Urinary bladder (tissue), 4 donors: ENCODE results near the gene HGS. TPM values are rescaled to one million over a fixed set of nuclear protein-coding genes. Genes with fewer than 3 reads are reported as not detected.
A peak's percentile ranks its signal among the peaks of the same experiment; 100 is the strongest.

ENCODE experiments used
- DNase-seq: peaks from one replicate; pipeline ENCODE4 v3.0.0-alpha.2; 2015; ENCODE audit errors: extremely low spot score
- H3K27ac ChIP-seq: one replicate; pipeline ENCODE4 v1.5.1; 2013; ENCODE audit warnings: low read depth, mild to moderate bottlenecking, moderate library complexity
- H3K36me3 ChIP-seq: one replicate; pipeline ENCODE4 v1.6.1; 2013; ENCODE audit warnings: mild to moderate bottlenecking, moderate library complexity; ENCODE audit not compliant: insufficient read depth
- H3K4me1 ChIP-seq: one replicate; pipeline ENCODE4 v1.6.1; 2013; ENCODE audit warnings: mild to moderate bottlenecking, moderate library complexity; ENCODE audit not compliant: insufficient read depth
- H3K4me3 ChIP-seq: one replicate; pipeline ENCODE4 v1.5.1; 2013; ENCODE audit warnings: low read depth, low read length
- WGBS: extraction: QIAGEN DNeasy Blood & Tissue Kit; methylation state at CpG from one replicate; pipeline ENCODE4 v1.1.7; 2013; 5-methylcytosine and 5-hydroxymethylcytosine counted together
- polyA plus RNA-seq: library from polyadenylated mRNA; stranded (reverse); fragments of 200-250 nt; gene quantifications from one replicate; pipeline ENCODE4 v1.2.3, GENCODE V29; 2013
- total RNA-seq: library from RNA; depleted of rRNA; stranded (reverse); fragments of >200 nt; gene quantifications from one replicate; pipeline ENCODE4 v1.2.3, GENCODE V29; 2014
- donor health status: healthy with polysubstance abuse.
- donor health status: healthy.

Gene HGS
- total and polyA plus RNA-seq, 2 donors = 36.1 to 92.7 TPM

GRCh38 chr17:81684442-81684911, 666 bp downstream of the HGS start:
- WGBS = 3% methylated on average over 16 of the region's 16 CpGs
- no peak for DNase-seq
- peak overlapping the region; percentile 31 for H3K27ac ChIP-seq
- no peaks in the 10 kb centered on the region for H3K4me1 ChIP-seq
- peaks cover 9% of the 10 kb centered on the region for H3K36me3 ChIP-seq
- H3K4me3 ChIP-seq = peak overlapping the region; percentile 98

- 80% methylated on average over 12 of the region's 12 CpGs for WGBS
- Histone ChIP-seq H3K36me3 (peaks cover 9% of the 10 kb centered on the region), H3K4me1 (no peaks in the 10 kb centered on the region), H3K4me3 (peak overlapping the region; percentile 98), H3K27ac (no peak overlapping the region)
- DNase-seq = no peak
These were observed 1.3 kb downstream of the HGS start for GRCh38 chr17:81685108-81685507.

GRCh38 chr17:81686614-81687013, 2.8 kb downstream of the HGS start:
- no peak for DNase-seq
- peaks cover 9% of the 10 kb centered on the region for H3K36me3 ChIP-seq
- H3K4me1 ChIP-seq = no peaks in the 10 kb centered on the region
- whole genome bisulfite sequencing = 91% methylated on average over 20 of the region's 20 CpGs
- H3K4me3 ChIP-seq = no peak overlapping the region
- no peak overlapping the region for H3K27ac ChIP-seq

GRCh38 chr17:81687770-81688541, 4.1 kb downstream of the HGS start:
- H3K4me3 ChIP-seq = no peak overlapping the region
- no peak overlapping the region for H3K27ac ChIP-seq
- no peaks in the 10 kb centered on the region for H3K4me1 ChIP-seq
- WGBS = 92% methylated on average over 41 of the region's 41 CpGs
- no peak for DNase-seq
- peaks cover 10% of the 10 kb centered on the region for H3K36me3 ChIP-seq

- no peaks in the 10 kb centered on the region for H3K4me1 ChIP-seq
- peaks cover 10% of the 10 kb centered on the region for H3K36me3 ChIP-seq
- 89% methylated on average over 14 of the region's 14 CpGs for WGBS
- no peak overlapping the region for H3K4me3 ChIP-seq
- no peak overlapping the region for H3K27ac ChIP-seq
- DNase-seq = no peak
These were observed 4.8 kb downstream of the HGS start for GRCh38 chr17:81688616-81689015.

- 93% methylated on average over 18 of the region's 18 CpGs for WGBS
- DNase-seq = no peak
- H3K36me3 ChIP-seq = peaks cover 13% of the 10 kb centered on the region
- no peaks in the 10 kb centered on the region for H3K4me1 ChIP-seq
- H3K27ac ChIP-seq = no peak overlapping the region
- H3K4me3 ChIP-seq = no peak overlapping the region
These were observed 6.3 kb downstream of the HGS start for GRCh38 chr17:81690066-81690465.

GRCh38 chr17:81690549-81690948, 6.7 kb downstream of the HGS start:
- no peak overlapping the region for H3K4me3 ChIP-seq
- no peak for DNase-seq
- H3K36me3 ChIP-seq = peaks cover 13% of the 10 kb centered on the region
- H3K4me1 ChIP-seq = no peaks in the 10 kb centered on the region
- H3K27ac ChIP-seq = no peak overlapping the region
- 90% methylated on average over 17 of the region's 17 CpGs for WGBS

GRCh38 chr17:81691196-81691595, 7.4 kb downstream of the HGS start:
- DNase-seq = no peak
- Histone ChIP-seq H3K4me3 (no peak overlapping the region), H3K4me1 (no peaks in the 10 kb centered on the region), H3K36me3 (peaks cover 18% of the 10 kb centered on the region), H3K27ac (no peak overlapping the region)
- WGBS = 91% methylated on average over 18 of the region's 18 CpGs

- no peaks in the 10 kb centered on the region for H3K4me1 ChIP-seq
- H3K27ac ChIP-seq = no peak overlapping the region
- 97% methylated on average over 20 of the region's 20 CpGs for WGBS
- no peak for DNase-seq
- H3K36me3 ChIP-seq = peaks cover 19% of the 10 kb centered on the region
- H3K4me3 ChIP-seq = no peak overlapping the region
These were observed 7.8 kb downstream of the HGS start for GRCh38 chr17:81691608-81692007.

GRCh38 chr17:81693509-81694210, 9.8 kb downstream of the HGS start:
- Histone ChIP-seq H3K4me3 (no peak overlapping the region), H3K4me1 (no peaks in the 10 kb centered on the region), H3K27ac (no peak overlapping the region), H3K36me3 (peaks cover 15% of the 10 kb centered on the region)
- no peak for DNase-seq
- 87% methylated on average over 35 of the region's 35 CpGs for WGBS

- DNase-seq = no peak
- Histone ChIP-seq H3K27ac (no peak overlapping the region), H3K36me3 (peaks cover 15% of the 10 kb centered on the region), H3K4me1 (no peaks in the 10 kb centered on the region), H3K4me3 (no peak overlapping the region)
- WGBS = 94% methylated on average over 19 of the region's 19 CpGs
These were observed 11.0 kb downstream of the HGS start for GRCh38 chr17:81694810-81695209.

GRCh38 chr17:81695211-81695610, 11.4 kb downstream of the HGS start:
- Histone ChIP-seq H3K36me3 (peaks cover 15% of the 10 kb centered on the region), H3K4me1 (no peaks in the 10 kb centered on the region), H3K4me3 (no peak overlapping the region), H3K27ac (no peak overlapping the region)
- no peak for DNase-seq
- 90% methylated on average over 6 of the region's 6 CpGs for WGBS

GRCh38 chr17:81695801-81696200, 12.0 kb downstream of the HGS start:
- Histone ChIP-seq H3K4me3 (no peak overlapping the region), H3K36me3 (peaks cover 17% of the 10 kb centered on the region), H3K27ac (no peak overlapping the region), H3K4me1 (no peaks in the 10 kb centered on the region)
- no peak for DNase-seq
- WGBS = 93% methylated on average over 22 of the region's 22 CpGs
